Thyroid gland (tissue), 4 donors: ENCODE data around the gene STK32B. TPM values are rescaled to one million over a fixed set of nuclear protein-coding genes. Genes with fewer than 3 reads are reported as not detected.

Experiments used
- DNase-seq, 2 donors: peaks; one replicate each; pipeline ENCODE4 v3.0.0-alpha.2; 2019
- H3K27ac ChIP-seq, 3 donors: fragments of 200-600 bp; sonication (generic); 1 replicate in 2 of 3; 2 replicates in 1 of 3; pipeline ENCODE4 v1.5.1; 2016 to 2019; ENCODE audit warnings: mild to moderate bottlenecking in 1 of 3, moderate library complexity in 1 of 3
- H3K27me3 ChIP-seq: fragments of 200-600 bp; sonication (generic); one replicate; pipeline ENCODE4 v1.5.1; 2019
- H3K36me3 ChIP-seq, 2 donors: fragments of 200-600 bp; sonication (generic); one replicate each; pipeline ENCODE4 v1.5.1; 2016 to 2019
- H3K4me1 ChIP-seq, 2 donors: fragments of 200-600 bp; sonication (generic); one replicate each; pipeline ENCODE4 v1.5.1; 2017 to 2019
- H3K4me3 ChIP-seq, 3 donors: fragments of 200-600 bp; sonication (generic); replicated peaks in 1 of 3; 1 replicate in 2 of 3; 2 replicates in 1 of 3; pipeline ENCODE4 v1.5.1; 2016; ENCODE audit warnings: mild to moderate bottlenecking in 1 of 3
- H3K9me3 ChIP-seq: fragments of 200-600 bp; sonication (generic); one replicate; pipeline ENCODE4 v1.5.1; 2017
- CTCF ChIP-seq, 6 experiments: fragments of 200-600 bp in 3 of 6; fragments of 450-650 bp in 3 of 6; sonication (generic) in 3 of 6; IDR thresholded peaks; one replicate each; pipeline ENCODE4 v1.5.1; 2016 to 2019; ENCODE audit warnings: antibody characterized with exemption in 6 of 6, mild to moderate bottlenecking in 2 of 6, inconsistent platforms in 1 of 6, moderate library complexity in 1 of 6
- POLR2A ChIP-seq, 2 donors: fragments of 450-650 bp; IDR thresholded peaks; one replicate each; pipeline ENCODE4 v1.6.1; 2017; ENCODE audit warnings: antibody characterized with exemption in 2 of 2, mild to moderate bottlenecking in 2 of 2, moderate library complexity in 1 of 2
- WGBS, 2 donors: methylation state at CpG; one replicate each; pipeline ENCODE4 v1.1.5; 2017; 5-methylcytosine and 5-hydroxymethylcytosine counted together
- intact Hi-C: fragments of 100-400 bp; cut with DNase I; formaldehyde crosslinking; loops from one replicate; pipeline ENCODE4 v1.15.1; 2023
- total RNA-seq, 4 donors: library from RNA; depleted of rRNA; stranded (reverse); fragments of >200 nt; gene quantifications; one replicate each; pipeline ENCODE4 v1.2.3, GENCODE V29; 2016

STK32B gene
- total RNA-seq, 4 donors from 2014 or later = 1.9 to 14.8 (median 4.4) TPM

DNA sequence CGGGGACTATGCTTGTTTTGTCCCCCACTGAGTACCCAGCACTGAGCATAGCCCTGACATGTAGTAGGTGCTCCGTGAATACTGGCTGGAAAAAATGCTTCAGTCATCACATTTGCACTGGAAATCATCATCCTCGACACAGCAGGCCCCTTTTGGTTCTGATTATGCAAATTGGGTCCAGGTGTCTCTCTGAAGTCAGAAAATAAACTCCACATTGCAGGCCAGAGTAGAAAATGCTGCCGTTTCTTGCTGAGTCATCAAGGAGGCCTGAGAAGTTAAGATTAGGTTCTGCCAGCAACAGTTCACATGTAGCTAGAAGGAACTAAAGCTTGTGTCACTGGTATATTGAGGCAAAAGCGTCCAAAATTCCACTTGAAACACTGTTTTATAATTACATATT lies 15.0 kb upstream of the STK32B start:
- Histone ChIP-seq H3K9me3 (no peaks in the 10 kb centered on the region), H3K36me3 (no peaks in the 10 kb centered on the region), H3K27ac (no peak overlapping the region), H3K4me1 (no peaks in the 10 kb centered on the region), H3K4me3 (no peak overlapping the region), H3K27me3 (no peaks in the 10 kb centered on the region)
- TF ChIP-seq POLR2A (IDR thresholded peaks at IDR 0.05) (no peak), CTCF (IDR thresholded peaks at IDR 0.05) (no peak)
- intact Hi-C loops = no loop called here
- WGBS, 2 donors = 42 to 43% methylated on average over 5 of the region's 5 CpGs
- no peak for DNase-seq

DNA sequence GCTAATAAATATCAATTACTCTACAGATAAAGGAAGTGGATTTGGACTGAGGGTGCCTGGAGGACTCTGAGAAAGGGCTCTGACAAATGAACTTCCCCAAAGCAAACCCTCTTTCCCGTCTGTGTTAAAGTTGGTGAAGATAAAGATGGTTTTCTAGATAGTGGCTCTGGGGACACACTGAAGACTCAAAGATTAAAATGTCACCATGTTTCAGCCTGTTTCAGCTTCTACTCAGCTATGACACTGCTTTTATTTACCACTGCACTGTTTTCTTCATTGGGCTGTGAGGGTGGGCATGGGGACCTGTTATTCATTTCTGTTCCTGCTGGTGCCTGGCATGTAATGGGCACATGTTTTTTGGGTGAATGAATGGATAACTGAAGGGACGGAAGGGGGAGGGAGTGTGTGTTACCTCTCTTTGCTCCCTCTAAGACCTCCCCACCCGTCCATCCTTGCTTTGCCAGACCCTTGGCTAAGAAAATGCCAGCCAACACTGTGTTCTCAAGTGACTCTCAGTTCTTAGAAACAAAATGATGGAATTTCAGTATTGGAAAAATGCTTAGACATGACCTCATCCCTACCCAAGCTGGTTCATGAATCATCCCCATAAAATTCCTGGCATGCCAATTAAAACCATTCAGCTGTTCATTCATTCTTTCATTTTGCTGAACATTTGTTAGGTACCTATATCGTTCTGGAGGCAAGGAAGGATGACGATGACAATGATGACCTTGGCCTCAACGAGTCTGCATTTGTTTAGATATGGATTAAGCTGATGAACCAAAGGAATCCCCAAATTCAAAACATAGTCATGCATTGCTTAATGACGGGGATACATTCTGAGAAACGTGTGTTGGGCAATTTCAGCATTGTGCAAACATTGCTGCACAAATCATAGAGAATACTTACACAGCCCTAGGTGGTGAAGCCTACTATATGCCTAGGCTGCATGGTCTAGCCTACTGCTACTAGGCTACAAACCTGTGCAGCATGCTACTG lies 13.4 kb upstream of the STK32B start:
- intact Hi-C loops = no loop called here
- no peaks in the 10 kb centered on the region for H3K9me3 ChIP-seq
- H3K4me1 ChIP-seq = no peaks in the 10 kb centered on the region
- H3K27me3 ChIP-seq = no peaks in the 10 kb centered on the region
- TF ChIP-seq CTCF (IDR thresholded peaks at IDR 0.05) (no peak), POLR2A (IDR thresholded peaks at IDR 0.05) (no peak)
- no peaks in the 10 kb centered on the region for H3K36me3 ChIP-seq
- H3K27ac ChIP-seq = no peak overlapping the region
- DNase-seq = no peak
- 63 to 64% methylated on average over 8 of the region's 8 CpGs for WGBS, 2 donors
- H3K4me3 ChIP-seq = no peak overlapping the region

- TF ChIP-seq POLR2A (IDR thresholded peaks at IDR 0.05) = no peak
- no peak for TF ChIP-seq CTCF (IDR thresholded peaks at IDR 0.05)
- H3K4me1 ChIP-seq = no peaks in the 10 kb centered on the region
- intact Hi-C loops = no loop called here
- H3K36me3 ChIP-seq = no peaks in the 10 kb centered on the region
- DNase-seq = no peak
- no peaks in the 10 kb centered on the region for H3K9me3 ChIP-seq
- H3K27ac ChIP-seq = no peak overlapping the region
- H3K4me3 ChIP-seq = no peak overlapping the region
- no peaks in the 10 kb centered on the region for H3K27me3 ChIP-seq
- WGBS, 2 donors = 87 to 93% methylated on average over 3 to 7 of the region's 7 CpGs
These were observed 11.5 kb upstream of the STK32B start for GRCh38 chr4:5039800-5040199.

- intact Hi-C loops = no loop called here
These were observed 10.2 kb upstream of the STK32B start for GRCh38 chr4:5040856-5041620.

More at GRCh38 chr4:5040856-5041620, 10.2 kb upstream of the STK32B start:
- WGBS, 2 donors = 70 to 74% methylated on average over 9 of the region's 9 CpGs
- H3K4me3 ChIP-seq = no peak overlapping the region
- H3K27ac ChIP-seq = no peak overlapping the region
- no peak for DNase-seq
- no peaks in the 10 kb centered on the region for H3K9me3 ChIP-seq
- no peaks in the 10 kb centered on the region for H3K36me3 ChIP-seq
- no peaks in the 10 kb centered on the region for H3K4me1 ChIP-seq
- H3K27me3 ChIP-seq = no peaks in the 10 kb centered on the region
- no peak for TF ChIP-seq CTCF (IDR thresholded peaks at IDR 0.05)
- TF ChIP-seq POLR2A (IDR thresholded peaks at IDR 0.05) = no peak
